ENCODE measurements around the gene PITHD1. TPM values are rescaled to one million over a fixed set of nuclear protein-coding genes. Genes with fewer than 3 reads are reported as not detected.

Gene PITHD1
- total RNA-seq, 1 experiment from 2014 or later: 48.9 TPM

- ChIA-PET POLR2A (interaction anchor here (1.0 kb wide), 1 partner anchor 52 kb away, joined by 3 read pairs; no protein-coding TSS in a partner anchor), CTCF (no interaction called here)
- Histone ChIP-seq H3K27me3 (ENCODE audit: control insufficient read depth, insufficient read depth, low read length) (no peaks in the 10 kb centered on the region), H3K27ac (ENCODE audit: low read length) (peak overlapping the region; percentile 94), H3K4me3 (ENCODE audit: low read depth in 2 of 2, low read length in 2 of 2) (peak overlapping the region; percentile 87 to 90), H3K9me3 (ENCODE audit: control insufficient read depth, insufficient read depth, low read depth, low read length) (no peaks in the 10 kb centered on the region), H3K36me3 (ENCODE audit: control insufficient read depth, insufficient read depth, low read length) (peaks cover 4% of the 10 kb centered on the region), H3K4me1 (ENCODE audit: control insufficient read depth, insufficient read depth, low read length) (peaks cover 30% of the 10 kb centered on the region)
- DNase-seq (ENCODE audit: low read depth, low spot score) (no peak), ATAC-seq (peak; percentile 69)
- TF ChIP-seq POLR2AphosphoS5 (IDR thresholded peaks at IDR 0.05; ENCODE audit: low read depth, low read length): no peak
- no peak for TF ChIP-seq CTCF (IDR thresholded peaks at IDR 0.05)
- no peak for TF ChIP-seq TCF7L2 (IDR thresholded peaks at IDR 0.05; ENCODE audit: low read depth, low read length)
- TF ChIP-seq SIN3A (IDR thresholded peaks at IDR 0.05; ENCODE audit: borderline replicate concordance, insufficient read depth, low read depth, low read length): no peak
- TF ChIP-seq REST (IDR thresholded peaks at IDR 0.05; ENCODE audit: insufficient read depth in 1 of 2, low read depth in 2 of 2, low read length in 1 of 2): no peak
- no TSS peak for BruUV-seq (replicated peaks)
- in situ Hi-C loops (cut with HindIII; ENCODE audit: low pct_unique_long_range_greater_than_20kb, low sequenced_read_pairs): no loop called here
- intact Hi-C loops (cut with micrococcal nuclease; ENCODE audit: unreplicated experiment): loop anchor here (5.0 kb wide), 1 partner anchor 35 kb away; no protein-coding TSS in a partner anchor
Measured at GRCh38 chr1:23742670-23743286, 35.4 kb upstream of the PITHD1 start.

GRCh38 chr1:23743287-23744152 lies 34.7 kb upstream of the PITHD1 start, which contains the start of gene ELOA:
Gene ELOA, plus strand, starts transcription at chr1:23743471. Its CDS starts 33 bp downstream, at chr1:23743504.
- ChIA-PET CTCF (interaction anchor here (0.6 to 0.7 kb wide), 3 partner anchors 8 to 153 kb away, joined by 3 to 4 read pairs (median 3); no protein-coding TSS in a partner anchor), POLR2A (interaction anchor here (1.0 kb wide), 1 partner anchor 52 kb away, joined by 3 read pairs; no protein-coding TSS in a partner anchor)
- in situ Hi-C loops (cut with HindIII; ENCODE audit: low pct_unique_long_range_greater_than_20kb, low sequenced_read_pairs) (no loop called here), intact Hi-C loops (cut with micrococcal nuclease; ENCODE audit: unreplicated experiment) (loop anchor here (5.0 kb wide), 1 partner anchor 36 kb away; no protein-coding TSS in a partner anchor)
- no peaks in the 10 kb centered on the region for H3K27me3 ChIP-seq (ENCODE audit: control insufficient read depth, insufficient read depth, low read length)
- H3K9me3 ChIP-seq (ENCODE audit: control insufficient read depth, insufficient read depth, low read depth, low read length): no peaks in the 10 kb centered on the region
- peak; percentile 95 for ATAC-seq
- peak within 1 kb of the TSS; percentile 87 to 90 for H3K4me3 ChIP-seq (ENCODE audit: low read depth in 2 of 2, low read length in 2 of 2)
- peaks cover 4% of the 10 kb centered on the region for H3K36me3 ChIP-seq (ENCODE audit: control insufficient read depth, insufficient read depth, low read length)
- no peak for DNase-seq (ENCODE audit: low read depth, low spot score)
- no TSS peak for BruUV-seq (replicated peaks)
- peak; percentile 90; the same call in 1 of the 2 replicates for TF ChIP-seq SIN3A (IDR thresholded peaks at IDR 0.05; ENCODE audit: borderline replicate concordance, insufficient read depth, low read depth, low read length)
- no peak for TF ChIP-seq TCF7L2 (IDR thresholded peaks at IDR 0.05; ENCODE audit: low read depth, low read length)
- peak; percentile 87 for TF ChIP-seq POLR2AphosphoS5 (IDR thresholded peaks at IDR 0.05; ENCODE audit: low read depth, low read length)
- TF ChIP-seq CTCF (IDR thresholded peaks at IDR 0.05): no peak
- TF ChIP-seq REST (IDR thresholded peaks at IDR 0.05; ENCODE audit: insufficient read depth in 1 of 2, low read depth in 2 of 2, low read length in 1 of 2): 0 out of 4 replicates have a peak, but pooled peaks of 1 of the 2 experiments have one; percentile 12
- H3K27ac ChIP-seq (ENCODE audit: low read length): peak within 1 kb of the TSS; percentile 94
- H3K4me1 ChIP-seq (ENCODE audit: control insufficient read depth, insufficient read depth, low read length): peaks cover 30% of the 10 kb centered on the region
